Gastroesophageal sphincter (tissue), 3 donors: ENCODE results near the gene PDLIM4.

Experiments used
- POLR2A ChIP-seq, 2 donors: fragments of 450-650 bp; IDR thresholded peaks; one replicate each; pipeline ENCODE4 v1.6.1; 2017; ENCODE audit warnings: antibody characterized with exemption in 2 of 2, mild to moderate bottlenecking in 2 of 2, moderate library complexity in 1 of 2
- TF ChIP-seq, protein P1 (sequence below), 4 experiments: fragments of 200-600 bp in 2 of 4; fragments of 450-650 bp in 2 of 4; sonication (generic) in 1 of 4; IDR thresholded peaks; one replicate each; pipeline ENCODE4 v1.5.1; 2017 to 2019; ENCODE audit warnings: antibody characterized with exemption in 4 of 4, mild to moderate bottlenecking in 2 of 4, moderate library complexity in 2 of 4

DNA sequence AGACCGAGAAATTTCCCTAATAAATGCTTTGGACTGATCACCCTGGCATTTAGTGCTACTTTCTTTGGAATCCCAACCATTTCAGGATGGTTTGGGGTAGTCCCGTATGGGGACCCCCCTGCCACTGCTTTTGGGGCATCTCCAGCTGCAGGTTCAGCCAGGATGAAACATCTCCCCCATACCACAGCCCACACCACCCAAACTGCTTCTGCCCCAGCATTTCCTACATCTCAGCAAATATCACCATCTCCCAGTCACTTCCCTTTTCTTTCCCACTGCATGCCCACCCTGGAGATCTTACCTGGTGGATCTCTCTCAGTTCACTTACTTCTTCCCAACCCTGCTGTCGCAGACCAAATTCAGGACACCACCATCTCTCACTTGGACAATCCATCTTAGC, 25.0 kb upstream of the PDLIM4 start:
- TF ChIP-seq, protein P1, sequence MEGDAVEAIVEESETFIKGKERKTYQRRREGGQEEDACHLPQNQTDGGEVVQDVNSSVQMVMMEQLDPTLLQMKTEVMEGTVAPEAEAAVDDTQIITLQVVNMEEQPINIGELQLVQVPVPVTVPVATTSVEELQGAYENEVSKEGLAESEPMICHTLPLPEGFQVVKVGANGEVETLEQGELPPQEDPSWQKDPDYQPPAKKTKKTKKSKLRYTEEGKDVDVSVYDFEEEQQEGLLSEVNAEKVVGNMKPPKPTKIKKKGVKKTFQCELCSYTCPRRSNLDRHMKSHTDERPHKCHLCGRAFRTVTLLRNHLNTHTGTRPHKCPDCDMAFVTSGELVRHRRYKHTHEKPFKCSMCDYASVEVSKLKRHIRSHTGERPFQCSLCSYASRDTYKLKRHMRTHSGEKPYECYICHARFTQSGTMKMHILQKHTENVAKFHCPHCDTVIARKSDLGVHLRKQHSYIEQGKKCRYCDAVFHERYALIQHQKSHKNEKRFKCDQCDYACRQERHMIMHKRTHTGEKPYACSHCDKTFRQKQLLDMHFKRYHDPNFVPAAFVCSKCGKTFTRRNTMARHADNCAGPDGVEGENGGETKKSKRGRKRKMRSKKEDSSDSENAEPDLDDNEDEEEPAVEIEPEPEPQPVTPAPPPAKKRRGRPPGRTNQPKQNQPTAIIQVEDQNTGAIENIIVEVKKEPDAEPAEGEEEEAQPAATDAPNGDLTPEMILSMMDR (IDR thresholded peaks at IDR 0.05), result no peak
- no peak for TF ChIP-seq POLR2A (IDR thresholded peaks at IDR 0.05)
